Spinal cord (tissue), 10 donors: ENCODE data around the gene CFAP107. TPM values are rescaled to one million over a fixed set of nuclear protein-coding genes. Genes with fewer than 3 reads are reported as not detected.

Experiments used
- DNase-seq, 6 donors: peaks; one replicate each; pipeline versions ENCODE4 v3.0.0 to v3.0.0-alpha.2; 2013 to 2015; ENCODE audit warnings: low spot score in 6 of 6, low read depth in 4 of 6
- H3K27ac ChIP-seq: one replicate; pipeline ENCODE4 v1.5.1; 2013; ENCODE audit warnings: low read depth, low read length, control low read depth
- H3K27me3 ChIP-seq: one replicate; pipeline ENCODE4 v1.6.1; 2013; ENCODE audit warnings: low read length; ENCODE audit not compliant: control insufficient read depth, insufficient read depth
- H3K36me3 ChIP-seq: one replicate; pipeline ENCODE4 v1.6.1; 2013; ENCODE audit warnings: low read length; ENCODE audit not compliant: control insufficient read depth, insufficient read depth
- H3K4me1 ChIP-seq: one replicate; pipeline ENCODE4 v1.6.1; 2013; ENCODE audit warnings: low read length; ENCODE audit not compliant: control insufficient read depth, insufficient read depth
- H3K4me3 ChIP-seq: one replicate; pipeline ENCODE4 v1.5.1; 2013; ENCODE audit warnings: low read depth, low read length, control low read depth
- H3K9me3 ChIP-seq: one replicate; pipeline ENCODE4 v1.6.1; 2013; ENCODE audit warnings: low read length; ENCODE audit not compliant: control insufficient read depth, insufficient read depth
- WGBS: methylation state at CpG from one replicate; pipeline ENCODE4 v1.1.5; 2013; ENCODE audit warnings: missing lambda C conversion rate; ENCODE audit not compliant: insufficient coverage; 5-methylcytosine and 5-hydroxymethylcytosine counted together
- polyA plus RNA-seq, 2 donors: library from polyadenylated mRNA; unstranded; fragments of 120-200 nt; gene quantifications; one replicate each; pipeline ENCODE4 v1.2.1, GENCODE V29; 2013; ENCODE audit not compliant: insufficient read length in 2 of 2
- total RNA-seq, 2 donors: library from RNA; depleted of rRNA in 1 of 2; stranded (reverse); fragments of 120-200 nt in 1 of 2; fragments of >200 nt in 1 of 2; gene quantifications; one replicate each; pipeline versions ENCODE4 v1.2.3 to v1.2.4, GENCODE V29; 2013 to 2014
- donor health status: healthy.

Gene CFAP107
- total and polyA plus RNA-seq, 4 donors = 0.69 to 7.5 (median 4.6) TPM

DNA sequence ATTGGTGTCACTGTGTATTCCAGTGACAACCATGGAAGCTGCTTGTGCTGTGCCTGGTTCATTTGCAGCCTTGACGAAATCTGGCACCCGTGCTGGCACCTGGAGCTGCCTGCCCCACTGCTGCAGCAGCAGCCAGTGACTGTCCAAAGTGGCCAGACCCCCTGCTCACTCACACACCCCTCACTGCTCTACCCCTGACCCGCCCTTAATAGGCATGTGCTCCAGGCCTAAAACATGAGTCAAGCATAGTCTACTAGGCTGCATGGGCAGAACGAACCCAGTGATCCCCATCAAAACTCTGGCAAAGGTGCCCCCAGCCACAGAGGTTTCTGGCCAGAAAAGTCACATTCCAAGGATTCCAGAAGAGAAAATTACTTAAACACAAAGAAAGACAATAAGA is 52.9 kb downstream of the CFAP107 start:
- Histone ChIP-seq H3K36me3 (no peaks in the 10 kb centered on the region), H3K4me1 (no peaks in the 10 kb centered on the region), H3K4me3 (no peak overlapping the region), H3K27me3 (no peaks in the 10 kb centered on the region), H3K27ac (no peak overlapping the region), H3K9me3 (no peaks in the 10 kb centered on the region)
- DNase-seq = no peak
- 64% methylated on average over 4 of the region's 4 CpGs for WGBS

GRCh38 chr1:12799730-12800129 is 53.7 kb downstream of the CFAP107 start:
- Histone ChIP-seq H3K9me3 (no peaks in the 10 kb centered on the region), H3K27me3 (no peaks in the 10 kb centered on the region), H3K4me1 (no peaks in the 10 kb centered on the region), H3K27ac (no peak overlapping the region), H3K4me3 (no peak overlapping the region), H3K36me3 (no peaks in the 10 kb centered on the region)
- no peak for DNase-seq
- WGBS = no CpG with 5 or more reads among the region's 2 CpGs

GRCh38 chr1:12809933-12810332 is 63.9 kb downstream of the CFAP107 start:
- no peaks in the 10 kb centered on the region for H3K9me3 ChIP-seq
- no peak overlapping the region for H3K4me3 ChIP-seq
- no peak overlapping the region for H3K27ac ChIP-seq
- 100% methylated on average over 1 of the region's 1 CpG for WGBS
- H3K36me3 ChIP-seq = no peaks in the 10 kb centered on the region
- no peaks in the 10 kb centered on the region for H3K4me1 ChIP-seq
- no peak for DNase-seq
- no peaks in the 10 kb centered on the region for H3K27me3 ChIP-seq

- no peak for DNase-seq
- Histone ChIP-seq H3K36me3 (no peaks in the 10 kb centered on the region), H3K4me1 (no peaks in the 10 kb centered on the region), H3K27me3 (no peaks in the 10 kb centered on the region), H3K9me3 (no peaks in the 10 kb centered on the region), H3K27ac (no peak overlapping the region), H3K4me3 (no peak overlapping the region)
- WGBS = 76% methylated on average over 5 of the region's 5 CpGs
These were observed 64.8 kb downstream of the CFAP107 start for GRCh38 chr1:12810691-12811408.

DNA sequence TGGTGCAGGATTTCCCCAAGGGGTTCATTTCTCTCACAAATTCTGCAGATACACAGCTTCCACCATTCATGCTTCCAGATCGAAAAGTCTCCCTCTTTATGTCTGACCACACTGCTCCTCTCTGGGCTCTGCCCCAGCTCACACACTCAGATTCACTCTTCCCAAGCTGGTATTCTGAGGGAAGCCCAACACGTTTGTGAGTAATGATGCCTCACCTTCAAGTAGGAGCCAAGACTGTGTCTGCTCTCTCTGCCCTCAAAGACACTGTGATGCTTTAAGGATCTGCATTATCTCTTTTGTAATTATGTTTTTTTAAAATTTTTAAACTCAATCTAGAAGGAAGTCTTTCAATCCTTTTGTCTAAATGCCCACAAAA is 65.4 kb downstream of the CFAP107 start:
- WGBS = 100% methylated on average over 1 of the region's 2 CpGs

More for the DNA sequence above, 65.4 kb downstream of the CFAP107 start:
- Histone ChIP-seq H3K27ac (no peak overlapping the region), H3K4me1 (no peaks in the 10 kb centered on the region), H3K27me3 (no peaks in the 10 kb centered on the region), H3K9me3 (no peaks in the 10 kb centered on the region), H3K4me3 (no peak overlapping the region), H3K36me3 (no peaks in the 10 kb centered on the region)
- no peak for DNase-seq

Other genes starting within 250 kb of the CFAP107 start
- gene DHRS3, start 128.0 kb upstream of the CFAP107 start, total RNA-seq = 100 to 1,000 TPM in 1 of 2 donors, 10 to 100 TPM in 1; 79.5 to 160 TPM
- 10 to 100 TPM; 22.1 to 67.2 TPM for gene DHRS3, start 128.0 kb upstream of the CFAP107 start, polyA plus RNA-seq
- gene AADACL4, start 102.1 kb upstream of the CFAP107 start, total RNA-seq = under 1 TPM in 1 of 2 donors, not detected in 1; 0.11 TPM
- not detected for gene AADACL4, start 102.1 kb upstream of the CFAP107 start, polyA plus RNA-seq
- not detected for gene AADACL3, start 30.1 kb upstream of the CFAP107 start, total RNA-seq
- not detected for gene AADACL3, start 30.1 kb upstream of the CFAP107 start, polyA plus RNA-seq
- not detected for gene PRAMEF12, start 27.5 kb downstream of the CFAP107 start, total RNA-seq
- gene PRAMEF12, start 27.5 kb downstream of the CFAP107 start, polyA plus RNA-seq = under 1 TPM; 0.14 to 0.15 TPM
- gene PRAMEF1, start 45.2 kb downstream of the CFAP107 start, total RNA-seq = not detected
- gene PRAMEF1, start 45.2 kb downstream of the CFAP107 start, polyA plus RNA-seq = not detected
- gene PRAMEF11, start 85.2 kb downstream of the CFAP107 start, total RNA-seq = not detected
- not detected for gene PRAMEF11, start 85.2 kb downstream of the CFAP107 start, polyA plus RNA-seq
- gene HNRNPCL1, start 102.5 kb downstream of the CFAP107 start, total RNA-seq = not detected
- not detected for gene HNRNPCL1, start 102.5 kb downstream of the CFAP107 start, polyA plus RNA-seq
- not detected for gene PRAMEF2, start 110.9 kb downstream of the CFAP107 start, total RNA-seq
- gene PRAMEF2, start 110.9 kb downstream of the CFAP107 start, polyA plus RNA-seq = not detected
- gene PRAMEF4, start 140.0 kb downstream of the CFAP107 start, total RNA-seq = not detected
- not detected for gene PRAMEF4, start 140.0 kb downstream of the CFAP107 start, polyA plus RNA-seq
- gene PRAMEF10, start 152.1 kb downstream of the CFAP107 start, total RNA-seq = not detected
- not detected for gene PRAMEF10, start 152.1 kb downstream of the CFAP107 start, polyA plus RNA-seq
- not detected for gene PRAMEF7, start 170.4 kb downstream of the CFAP107 start, total RNA-seq
- gene PRAMEF7, start 170.4 kb downstream of the CFAP107 start, polyA plus RNA-seq = not detected
- gene PRAMEF6, start 201.4 kb downstream of the CFAP107 start, total RNA-seq = not detected
- gene PRAMEF6, start 201.4 kb downstream of the CFAP107 start, polyA plus RNA-seq = not detected